ENCODE measurements around the gene CNTN4.

Gene CNTN4

GRCh38 chr3:2995195-2995594, 896.5 kb downstream of the CNTN4 start:
- DNase-seq: no peak

GRCh38 chr3:3005146-3005744, 906.6 kb downstream of the CNTN4 start:
- no peak for DNase-seq

GRCh38 chr3:3013317-3014052, 914.8 kb downstream of the CNTN4 start:
- no peak for DNase-seq

GRCh38 chr3:3015185-3016089, 916.8 kb downstream of the CNTN4 start:
- DNase-seq: no peak

GRCh38 chr3:3016226-3016625, 917.6 kb downstream of the CNTN4 start:
- DNase-seq: no peak

- no peak for DNase-seq
Measured at GRCh38 chr3:3020209-3020608, 921.5 kb downstream of the CNTN4 start.

GRCh38 chr3:3023111-3023745, 924.6 kb downstream of the CNTN4 start:
- no peak for DNase-seq

- DNase-seq: no peak
Measured at GRCh38 chr3:3027976-3028567, 929.4 kb downstream of the CNTN4 start.

- DNase-seq: no peak
Measured at GRCh38 chr3:3031326-3031725, 932.7 kb downstream of the CNTN4 start.

- no peak for DNase-seq
Measured at GRCh38 chr3:3037156-3037555, 938.5 kb downstream of the CNTN4 start.

GRCh38 chr3:3038201-3038991, 939.7 kb downstream of the CNTN4 start:
- DNase-seq: no peak

- no peak for DNase-seq
Measured at GRCh38 chr3:3053974-3054373, 955.3 kb downstream of the CNTN4 start.

- no peak for DNase-seq
Measured at GRCh38 chr3:3059645-3060044, 961.0 kb downstream of the CNTN4 start.

GRCh38 chr3:3064297-3064696, 965.6 kb downstream of the CNTN4 start:
- DNase-seq: no peak

GRCh38 chr3:3065876-3066275, 967.2 kb downstream of the CNTN4 start:
- DNase-seq: no peak

- DNase-seq: no peak
Measured at GRCh38 chr3:3066378-3066777, 967.7 kb downstream of the CNTN4 start.

GRCh38 chr3:3066910-3067309, 968.2 kb downstream of the CNTN4 start:
- DNase-seq: no peak

- no peak for DNase-seq
Measured at GRCh38 chr3:3068358-3068881, 969.8 kb downstream of the CNTN4 start.

GRCh38 chr3:3069723-3070122, 971.1 kb downstream of the CNTN4 start:
- no peak for DNase-seq

GRCh38 chr3:3071136-3071535, 972.5 kb downstream of the CNTN4 start:
- DNase-seq: no peak

- DNase-seq: no peak
Measured at GRCh38 chr3:3074551-3075257, 976.0 kb downstream of the CNTN4 start.

All from stimulated activated CD4-positive, alpha-beta T cell treated with anti-CD3 and anti-CD28 coated beads, Interleukin-2, amount 100 ng/mL, for 48 hours (primary cell).